ENCODE data around the gene B4GALT5. TPM values are rescaled to one million over a fixed set of nuclear protein-coding genes. Genes with fewer than 3 reads are reported as not detected.

B4GALT5 gene
- polyA plus RNA-seq, 1 experiment = 26.7 TPM

GRCh38 chr20:49602345-49603208 is 111.1 kb downstream of the B4GALT5 start:
- Histone ChIP-seq H3K27me3 (ENCODE audit: control insufficient read depth, insufficient read depth, low read length) (no peaks in the 10 kb centered on the region), H3K4me3 (ENCODE audit: low read depth, low read length) (no peak overlapping the region), H3K36me3 (ENCODE audit: control insufficient read depth, insufficient read depth, low read length) (no peaks in the 10 kb centered on the region)
- ChIA-PET POLR2A (interaction anchor here (0.5 kb wide), 1 partner anchor 15 kb away, joined by 4 read pairs; no protein-coding TSS in a partner anchor), CTCF (interaction anchor here (0.6 to 13.8 kb wide), 8 partner anchors 8 to 1788 kb away, joined by 3 to 485 read pairs (median 3); no protein-coding TSS in a partner anchor)
- no peak for DNase-seq (ENCODE audit: low read depth)
- TF ChIP-seq, protein P1, sequence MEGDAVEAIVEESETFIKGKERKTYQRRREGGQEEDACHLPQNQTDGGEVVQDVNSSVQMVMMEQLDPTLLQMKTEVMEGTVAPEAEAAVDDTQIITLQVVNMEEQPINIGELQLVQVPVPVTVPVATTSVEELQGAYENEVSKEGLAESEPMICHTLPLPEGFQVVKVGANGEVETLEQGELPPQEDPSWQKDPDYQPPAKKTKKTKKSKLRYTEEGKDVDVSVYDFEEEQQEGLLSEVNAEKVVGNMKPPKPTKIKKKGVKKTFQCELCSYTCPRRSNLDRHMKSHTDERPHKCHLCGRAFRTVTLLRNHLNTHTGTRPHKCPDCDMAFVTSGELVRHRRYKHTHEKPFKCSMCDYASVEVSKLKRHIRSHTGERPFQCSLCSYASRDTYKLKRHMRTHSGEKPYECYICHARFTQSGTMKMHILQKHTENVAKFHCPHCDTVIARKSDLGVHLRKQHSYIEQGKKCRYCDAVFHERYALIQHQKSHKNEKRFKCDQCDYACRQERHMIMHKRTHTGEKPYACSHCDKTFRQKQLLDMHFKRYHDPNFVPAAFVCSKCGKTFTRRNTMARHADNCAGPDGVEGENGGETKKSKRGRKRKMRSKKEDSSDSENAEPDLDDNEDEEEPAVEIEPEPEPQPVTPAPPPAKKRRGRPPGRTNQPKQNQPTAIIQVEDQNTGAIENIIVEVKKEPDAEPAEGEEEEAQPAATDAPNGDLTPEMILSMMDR (IDR thresholded peaks at IDR 0.05; ENCODE audit: insufficient read depth, low read depth, low read length) = no peak

GRCh38 chr20:49601153-49601924 is 112.3 kb downstream of the B4GALT5 start:
- Histone ChIP-seq H3K27me3 (ENCODE audit: control insufficient read depth, insufficient read depth, low read length) (no peaks in the 10 kb centered on the region), H3K36me3 (ENCODE audit: control insufficient read depth, insufficient read depth, low read length) (no peaks in the 10 kb centered on the region), H3K4me3 (ENCODE audit: low read depth, low read length) (no peak overlapping the region)
- TF ChIP-seq, protein P1 (IDR thresholded peaks at IDR 0.05; ENCODE audit: insufficient read depth, low read depth, low read length) = no peak
- no peak for DNase-seq (ENCODE audit: low read depth)
- ChIA-PET POLR2A (interaction anchor here (0.5 kb wide), 1 partner anchor 354 kb away, joined by 4 read pairs; no protein-coding TSS in a partner anchor), CTCF (interaction anchor here (1.3 to 2.0 kb wide), 2 partner anchors 60 to 67 kb away, joined by 6 to 8 read pairs; no protein-coding TSS in a partner anchor)

DNA sequence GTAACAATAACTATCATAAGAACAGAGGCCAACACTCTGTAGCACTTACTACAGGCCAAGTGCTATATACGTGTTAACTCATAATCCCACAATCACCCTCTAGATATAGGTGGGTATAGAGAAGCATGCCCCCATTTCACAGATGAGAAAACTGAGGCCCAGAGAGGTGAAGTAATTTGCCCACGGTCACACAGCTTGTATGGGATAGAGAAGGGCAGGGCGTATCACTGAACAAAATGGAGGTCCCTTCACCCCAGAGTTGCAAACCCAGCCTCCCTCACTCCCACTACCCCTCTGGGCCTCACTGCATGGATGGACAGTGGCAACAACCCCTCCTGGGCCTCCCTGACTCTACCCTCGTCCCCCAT is 113.9 kb downstream of the B4GALT5 start:
- CTCF ChIA-PET = interaction anchor here (1.0 kb wide), 1 partner anchor 12 kb away, joined by 3 read pairs; no protein-coding TSS in a partner anchor

GRCh38 chr20:49597825-49598395 is 115.8 kb downstream of the B4GALT5 start:
- no peaks in the 10 kb centered on the region for H3K27me3 ChIP-seq (ENCODE audit: control insufficient read depth, insufficient read depth, low read length)
- TF ChIP-seq, protein P1 (IDR thresholded peaks at IDR 0.05; ENCODE audit: insufficient read depth, low read depth, low read length) = no peak
- ChIA-PET CTCF (interaction anchor here (4.6 kb wide), 1 partner anchor 57 kb away, joined by 32 read pairs; no protein-coding TSS in a partner anchor), POLR2A (no interaction called here)
- no peak for DNase-seq (ENCODE audit: low read depth)
- no peak overlapping the region for H3K4me3 ChIP-seq (ENCODE audit: low read depth, low read length)
- no peaks in the 10 kb centered on the region for H3K36me3 ChIP-seq (ENCODE audit: control insufficient read depth, insufficient read depth, low read length)

More for the DNA sequence above, 113.9 kb downstream of the B4GALT5 start:
- no peak for DNase-seq (ENCODE audit: low read depth)
- Histone ChIP-seq H3K36me3 (ENCODE audit: control insufficient read depth, insufficient read depth, low read length) (no peaks in the 10 kb centered on the region), H3K4me3 (ENCODE audit: low read depth, low read length) (no peak overlapping the region), H3K27me3 (ENCODE audit: control insufficient read depth, insufficient read depth, low read length) (no peaks in the 10 kb centered on the region)
- TF ChIP-seq, protein P1 (IDR thresholded peaks at IDR 0.05; ENCODE audit: insufficient read depth, low read depth, low read length) = no peak
- POLR2A ChIA-PET = no interaction called here

Measured in BJ (cell line).